ENCODE measurements around the gene CDCA5.
A peak's percentile ranks its signal among the peaks of the same experiment; 100 is the strongest.

CDCA5 gene

GRCh38 chr11:65040847-65041622 lies 42.8 kb downstream of the CDCA5 start, which contains the start of gene SAC3D1:
SAC3D1 (plus strand) TSS chr11:65041210; CDS start chr11:65041293, 83 bp downstream.
- DNase-seq, result peak; percentile 98

DNA sequence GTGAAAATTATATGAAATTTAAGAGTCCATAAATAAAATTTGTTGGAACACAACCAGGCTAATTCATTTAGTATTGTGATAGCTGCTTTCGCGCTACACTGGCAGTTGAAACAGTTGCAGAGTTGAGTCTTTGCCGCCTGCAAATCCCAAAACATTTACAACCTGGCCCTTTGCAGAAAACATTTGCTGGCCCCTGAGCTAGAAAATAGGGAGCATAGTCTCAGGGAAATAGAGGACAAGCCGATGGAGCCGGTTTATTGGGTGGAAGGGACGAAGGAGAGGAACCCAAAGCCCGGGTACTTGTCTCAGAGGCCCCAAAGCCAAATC lies 43.4 kb downstream of the CDCA5 start:
- no peak for DNase-seq

- DNase-seq, result no peak
Measured at GRCh38 chr11:65036931-65037330, 46.9 kb downstream of the CDCA5 start.

GRCh38 chr11:65035579-65035978 lies 48.3 kb downstream of the CDCA5 start:
- no peak for DNase-seq

- DNase-seq, result no peak
Measured at GRCh38 chr11:65034423-65034822, 49.4 kb downstream of the CDCA5 start.

GRCh38 chr11:65032216-65032615 lies 51.6 kb downstream of the CDCA5 start:
- DNase-seq, result no peak

Measured in DMS53 (cell line).